OCI-LY3 (cell line): ENCODE results near the gene TMEM200B.

Experiments used
- H2AFZ ChIP-seq: fragments of 200-600, 300-600 bp; shearing (Covaris generic); 2 replicates; pipeline ENCODE4 v1.6.0; 2014; ENCODE audit warnings: antibody characterized with exemption, low read depth, low read length
- H3K27ac ChIP-seq: fragments of 200-600, 300-600 bp; sonication (generic); 2 replicates; pipeline ENCODE4 v1.5.1; 2014; ENCODE audit warnings: mild to moderate bottlenecking, low read length, moderate library complexity, mixed read lengths
- H3K27me3 ChIP-seq: fragments of 200-600, 300-600 bp; sonication (generic); 2 replicates; pipeline ENCODE4 v1.6.1; 2014; ENCODE audit warnings: low read depth, low read length, mixed read lengths
- H3K36me3 ChIP-seq: fragments of 200-600, 300-600 bp; sonication (generic); replicated peaks from 2 replicates; pipeline ENCODE3; 2014; ENCODE audit warnings: low read depth, low read length, mixed read lengths
- H3K4me1 ChIP-seq: fragments of 300-600, 200-600 bp; sonication (generic); 2 replicates; pipeline ENCODE4 v1.6.1; 2014; ENCODE audit warnings: low read length, mixed read lengths
- H3K4me2 ChIP-seq: fragments of 200-600, 300-600 bp; sonication (generic); 2 replicates; pipeline ENCODE4 v1.6.1; 2014; ENCODE audit warnings: low read length, mixed read lengths
- H3K4me3 ChIP-seq: fragments of 300-600, 200-600 bp; sonication (generic); 2 replicates; pipeline ENCODE4 v1.5.1; 2014; ENCODE audit warnings: antibody characterized with exemption, mild to moderate bottlenecking, low read length, moderate library complexity
- H3K79me2 ChIP-seq: fragments of 300-600, 200-600 bp; shearing (Covaris generic); 2 replicates; pipeline ENCODE4 v1.6.1; 2014; ENCODE audit warnings: mild to moderate bottlenecking, low read length, mixed read lengths
- H3K9ac ChIP-seq: fragments of 300-600, 200-600 bp; shearing (Covaris generic); 2 replicates; pipeline ENCODE4 v1.6.0; 2014; ENCODE audit warnings: mild to moderate bottlenecking, low read length, moderate library complexity
- H3K9me3 ChIP-seq: fragments of 200-600, 300-600 bp; shearing (Covaris generic); 2 replicates; pipeline ENCODE4 v1.6.1; 2014; ENCODE audit warnings: low read length, mixed read lengths; ENCODE audit not compliant: insufficient read depth
- H4K20me1 ChIP-seq: fragments of 200-600, 300-600 bp; sonication (generic); 2 replicates; pipeline ENCODE4 v1.6.1; 2016; ENCODE audit warnings: low read length, mixed read lengths; ENCODE audit not compliant: insufficient read depth
- CTCF ChIP-seq: fragments of 200-600, 300-600 bp; sonication (generic); IDR thresholded peaks from 2 replicates; pipeline ENCODE4 v1.5.1; 2014; ENCODE audit warnings: antibody characterized with exemption, low read length, low read depth
- EZH2phosphoT487 ChIP-seq: fragments of 200-600 bp; shearing (Covaris generic); IDR thresholded peaks from 2 replicates; pipeline ENCODE4 v1.6.1; 2018; ENCODE audit warnings: antibody characterized with exemption, mixed run types, low read depth

The TMEM200B gene

GRCh38 chr1:29128739-29129138 is 5.0 kb upstream of the TMEM200B start:
- Histone ChIP-seq H3K27me3 (no peaks in the 10 kb centered on the region), H3K4me1 (no peaks in the 10 kb centered on the region), H3K4me2 (no peak overlapping the region), H2AFZ (no peak overlapping the region), H3K9ac (no peak overlapping the region), H3K79me2 (no peaks in the 10 kb centered on the region), H3K27ac (no peak overlapping the region), H3K9me3 (no peaks in the 10 kb centered on the region), H3K4me3 (no peak overlapping the region), H3K36me3 (no peaks in the 10 kb centered on the region), H4K20me1 (no peaks in the 10 kb centered on the region)
- TF ChIP-seq CTCF (no peak), EZH2phosphoT487 (no peak)

GRCh38 chr1:29126198-29126597 is 2.5 kb upstream of the TMEM200B start:
- no peak for TF ChIP-seq CTCF
- TF ChIP-seq EZH2phosphoT487 = no peak

GRCh38 chr1:29125788-29126187 is 2.1 kb upstream of the TMEM200B start:
- no peak for TF ChIP-seq CTCF
- no peak for TF ChIP-seq EZH2phosphoT487

More at GRCh38 chr1:29126198-29126597, 2.5 kb upstream of the TMEM200B start:
- Histone ChIP-seq H3K9ac (no peak overlapping the region), H2AFZ (no peak overlapping the region), H3K36me3 (no peaks in the 10 kb centered on the region), H3K4me3 (no peak overlapping the region), H3K27me3 (no peaks in the 10 kb centered on the region), H4K20me1 (no peaks in the 10 kb centered on the region), H3K4me1 (no peaks in the 10 kb centered on the region), H3K27ac (no peak overlapping the region), H3K4me2 (no peak overlapping the region), H3K9me3 (no peaks in the 10 kb centered on the region), H3K79me2 (no peaks in the 10 kb centered on the region)

GRCh38 chr1:29125237-29125641 is 1.5 kb upstream of the TMEM200B start:
- H3K9me3 ChIP-seq = no peaks in the 10 kb centered on the region
- H3K4me3 ChIP-seq = peak overlapping the region; percentile 94
- peak overlapping the region; percentile 63; the same call in 1 of the 2 replicates for H3K9ac ChIP-seq
- no peak overlapping the region for H3K27ac ChIP-seq
- H3K79me2 ChIP-seq = no peaks in the 10 kb centered on the region
- H2AFZ ChIP-seq = no peak overlapping the region
- H3K4me2 ChIP-seq = peak overlapping the region; percentile 87; the same call in 1 of the 2 replicates
- no peaks in the 10 kb centered on the region for H3K27me3 ChIP-seq
- no peaks in the 10 kb centered on the region for H3K4me1 ChIP-seq
- TF ChIP-seq CTCF (no peak), EZH2phosphoT487 (no peak)
- H3K36me3 ChIP-seq = no peaks in the 10 kb centered on the region
- H4K20me1 ChIP-seq = no peaks in the 10 kb centered on the region

More at GRCh38 chr1:29125788-29126187, 2.1 kb upstream of the TMEM200B start:
- Histone ChIP-seq H3K79me2 (no peaks in the 10 kb centered on the region), H3K9me3 (no peaks in the 10 kb centered on the region), H3K4me2 (no peak overlapping the region), H3K27me3 (no peaks in the 10 kb centered on the region), H2AFZ (no peak overlapping the region), H3K4me3 (no peak overlapping the region), H3K27ac (no peak overlapping the region), H3K36me3 (no peaks in the 10 kb centered on the region), H3K4me1 (no peaks in the 10 kb centered on the region), H4K20me1 (no peaks in the 10 kb centered on the region), H3K9ac (no peak overlapping the region)
